Adipose tissue (tissue), 3 donors: ENCODE data around the gene XRN2. TPM values are rescaled to one million over a fixed set of nuclear protein-coding genes. Genes with fewer than 3 reads are reported as not detected.

Experiments used
- H3K27ac ChIP-seq: one replicate; pipeline ENCODE4 v1.5.1; 2013; ENCODE audit warnings: low read depth, low read length
- WGBS, 3 donors: extraction: QIAGEN DNeasy Blood & Tissue Kit; methylation state at CpG; one replicate each; pipeline ENCODE4 v1.1.7; 2013; 5-methylcytosine and 5-hydroxymethylcytosine counted together
- polyA plus RNA-seq, 3 donors: library from polyadenylated mRNA; stranded (reverse); fragments of 200-250 nt; gene quantifications; one replicate each; pipeline ENCODE4 v1.2.3, GENCODE V29; 2013
- donor health status: healthy with polysubstance abuse.
- donor health status: Bipolar disorder and iron deficiency.
- donor health status: healthy.

The XRN2 gene
- polyA plus RNA-seq, 3 donors, result 30.5 to 43.1 (median 36.3) TPM

DNA sequence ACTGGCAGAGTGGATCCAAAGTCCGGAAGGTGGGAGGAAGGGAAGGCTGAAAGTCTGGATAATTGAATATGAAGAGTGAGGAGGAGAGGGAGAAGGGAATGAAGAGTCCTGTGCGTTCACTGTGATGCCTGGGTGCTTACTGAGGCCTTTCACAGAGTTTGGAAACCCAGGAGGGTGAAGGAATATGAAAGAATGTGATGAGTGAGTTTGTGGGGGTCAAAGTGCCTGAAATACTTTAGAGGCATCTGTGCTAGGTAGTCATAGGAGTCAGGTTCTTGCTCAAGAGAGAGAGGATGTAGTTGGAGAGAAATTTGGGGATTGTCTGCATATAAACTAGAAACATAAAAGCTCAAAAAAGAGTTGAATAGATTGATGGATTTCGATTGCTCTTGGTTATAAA is 73.5 kb downstream of the XRN2 start:
- no peak overlapping the region for H3K27ac ChIP-seq
- WGBS, 3 donors, result 96 to 97% (median 97%) methylated on average over 3 of the region's 3 CpGs

DNA sequence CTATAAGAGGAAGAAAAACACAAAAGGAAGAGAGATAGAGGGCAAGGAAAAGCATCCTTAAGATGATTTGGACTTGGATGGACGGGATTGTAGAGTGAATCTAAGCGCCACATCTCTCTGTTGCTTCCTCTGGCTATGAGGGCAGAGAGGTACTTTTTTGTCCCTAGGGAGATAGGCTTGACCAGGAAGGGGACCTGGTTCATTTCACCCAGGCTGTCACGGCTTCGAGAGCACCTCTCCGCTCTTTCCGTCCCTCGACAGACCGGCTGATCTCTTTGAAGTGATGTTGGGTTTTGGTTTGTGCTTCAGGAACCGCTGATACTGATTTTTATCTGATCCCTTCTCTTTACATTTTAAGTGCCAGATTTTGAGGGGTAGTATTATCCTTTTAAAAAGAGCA is 74.6 kb downstream of the XRN2 start:
- 93 to 96% (median 94%) methylated on average over 9 of the region's 9 CpGs for WGBS, 3 donors
- H3K27ac ChIP-seq, result no peak overlapping the region

DNA sequence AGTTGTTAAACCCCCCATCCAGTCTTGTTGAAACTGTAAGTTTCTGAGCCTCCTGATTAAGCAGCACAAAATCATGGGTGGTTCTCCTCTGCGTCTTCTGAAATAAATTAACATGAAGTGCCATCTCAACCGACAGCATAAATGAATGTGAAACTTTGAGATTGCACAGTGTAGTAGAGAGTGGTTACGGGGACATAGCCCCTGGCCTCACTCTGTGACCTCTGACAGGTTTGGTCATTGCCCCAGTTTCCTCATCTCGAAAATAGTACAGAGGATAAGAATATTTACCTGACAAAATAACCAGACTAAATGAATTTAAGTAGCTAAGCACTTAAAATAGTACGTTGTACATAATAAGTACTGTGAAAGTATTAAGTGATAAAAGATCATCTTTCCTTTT is 75.1 kb downstream of the XRN2 start:
- WGBS, 3 donors, result 91 to 94% (median 92%) methylated on average over 5 of the region's 5 CpGs
- H3K27ac ChIP-seq, result no peak overlapping the region

DNA sequence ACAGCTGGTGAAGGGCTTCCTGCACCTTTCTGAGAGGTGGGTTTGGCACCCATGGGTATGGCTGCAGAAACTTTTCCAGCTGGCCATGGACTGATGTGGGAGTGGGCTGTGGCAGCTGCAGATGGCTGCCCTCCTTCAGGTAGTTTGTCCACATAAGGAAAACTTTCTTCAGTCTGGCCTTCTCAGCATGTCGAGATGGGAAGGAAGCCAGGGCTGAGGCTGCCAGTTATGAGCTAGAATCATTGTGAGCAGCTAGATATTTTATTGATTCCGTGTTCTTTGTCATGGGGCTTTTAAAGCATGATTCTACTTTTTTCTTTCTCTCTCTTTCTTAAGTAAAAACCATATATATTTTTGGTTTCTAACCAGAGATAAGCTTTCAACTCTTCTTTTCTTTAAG is 77.6 kb downstream of the XRN2 start:
- 21 to 86% (median 86%) methylated on average over 2 of the region's 2 CpGs for WGBS, 3 donors

DNA sequence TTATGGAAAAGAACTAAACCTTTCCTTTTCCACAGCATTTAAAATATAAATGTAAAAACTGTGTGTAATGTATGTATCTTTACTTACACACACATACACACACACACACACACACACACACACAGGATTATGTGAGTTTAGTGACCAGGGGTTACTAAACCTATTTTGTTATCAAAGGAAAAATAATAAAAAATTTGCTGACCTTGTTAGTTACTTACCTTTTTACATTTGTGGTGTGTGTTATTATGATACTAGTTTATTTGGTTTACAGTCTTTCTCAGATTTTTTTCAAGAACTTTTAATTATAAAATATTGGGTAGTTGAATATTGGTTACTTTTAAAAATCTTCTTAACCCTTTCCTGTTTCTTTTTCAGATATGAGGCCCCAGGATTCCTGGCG is 78.5 kb downstream of the XRN2 start:
- 92 to 100% (median 95%) methylated on average over 1 of the region's 1 CpG for WGBS, 3 donors
- H3K27ac ChIP-seq, result no peak overlapping the region

More for the DNA sequence above, 77.6 kb downstream of the XRN2 start:
- H3K27ac ChIP-seq, result no peak overlapping the region

DNA sequence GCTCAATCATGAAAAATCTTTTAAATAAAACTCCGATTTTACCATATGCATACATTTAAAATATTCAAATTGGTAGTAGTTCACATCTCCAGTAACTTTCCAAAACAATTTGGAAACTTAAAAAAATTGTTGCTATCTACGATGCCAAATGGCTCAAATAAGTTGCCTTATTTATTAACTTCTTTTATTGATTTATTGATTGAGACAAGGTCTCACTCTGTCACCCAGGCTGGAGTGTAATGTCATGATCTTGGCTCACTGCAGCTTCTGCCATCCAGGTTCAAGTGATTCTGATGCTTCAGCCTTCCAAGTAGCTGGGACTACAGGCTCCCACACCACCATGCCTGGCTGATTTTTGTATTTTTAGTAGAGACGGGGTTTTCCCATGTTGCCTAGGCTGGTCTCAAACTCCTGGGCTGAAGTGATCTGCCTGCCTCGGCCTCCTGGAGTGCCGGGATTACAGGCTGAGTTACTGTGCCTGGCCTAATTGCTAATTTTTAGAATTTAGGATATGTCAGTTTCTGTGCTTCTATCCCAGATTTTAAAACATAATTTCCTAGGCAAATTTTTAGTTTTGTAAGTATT is 81.3 kb downstream of the XRN2 start:
- no peak overlapping the region for H3K27ac ChIP-seq
- 91 to 98% (median 97%) methylated on average over 5 of the region's 5 CpGs for WGBS, 3 donors

DNA sequence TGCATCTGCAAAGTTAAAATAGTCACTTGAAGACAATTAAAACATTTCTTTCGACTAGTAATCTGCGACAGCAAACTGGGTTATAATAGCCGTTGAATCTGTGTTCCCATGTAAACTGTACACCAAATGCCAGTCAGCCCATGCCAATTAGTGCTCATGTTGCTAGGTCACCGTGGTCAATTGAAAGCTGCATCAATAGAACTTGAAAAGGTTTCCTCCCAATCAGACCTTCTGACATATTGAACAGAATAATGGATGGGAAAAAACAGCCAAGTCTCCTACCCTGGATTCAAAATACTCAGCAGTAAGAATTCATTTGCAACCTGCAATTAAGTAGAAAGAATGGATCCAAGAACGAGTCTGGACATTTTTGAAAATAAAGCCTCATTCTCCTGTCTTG is 83.0 kb downstream of the XRN2 start:
- no peak overlapping the region for H3K27ac ChIP-seq
- WGBS, 3 donors, result 95 to 97% (median 96%) methylated on average over 5 of the region's 5 CpGs

DNA sequence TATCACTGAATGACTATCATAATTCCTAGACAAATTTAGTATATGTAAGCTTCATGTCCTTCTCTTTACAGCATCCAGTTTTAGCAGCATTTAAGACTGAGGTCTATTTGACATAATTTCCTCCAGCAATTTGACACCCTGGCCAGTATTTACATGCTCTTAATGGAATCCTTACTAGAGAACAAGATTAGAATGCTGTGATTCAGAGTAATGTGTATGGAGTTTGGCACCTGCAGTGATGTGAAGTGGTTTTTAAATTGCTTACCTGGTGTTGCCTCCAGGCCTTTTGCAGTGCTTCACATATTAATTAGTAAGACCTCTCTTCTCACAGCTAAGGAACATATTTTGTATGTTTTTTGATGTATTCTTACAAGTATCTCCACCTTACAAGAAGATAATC is 84.4 kb downstream of the XRN2 start:
- H3K27ac ChIP-seq, result no peak overlapping the region

DNA sequence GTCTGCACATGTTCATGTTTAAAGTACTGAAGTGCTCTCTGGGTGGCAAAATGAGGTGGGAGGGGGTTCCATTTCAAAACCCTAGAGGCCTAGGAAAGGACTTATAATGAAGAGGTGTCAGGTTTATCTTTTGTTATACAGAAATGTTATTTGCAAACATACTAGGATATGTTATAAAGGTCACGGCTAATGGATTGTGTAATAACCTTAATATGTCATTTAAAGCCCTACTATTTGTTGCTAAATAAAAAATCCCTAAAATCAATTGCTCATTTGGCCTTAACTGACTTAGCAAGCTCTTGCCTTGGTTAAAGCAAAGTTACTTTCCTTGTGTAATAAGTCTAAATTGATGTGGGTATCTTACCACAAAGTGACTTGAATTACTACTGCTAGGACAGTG is 85.4 kb downstream of the XRN2 start:
- 82 to 90% (median 88%) methylated on average over 1 of the region's 1 CpG for WGBS, 3 donors
- no peak overlapping the region for H3K27ac ChIP-seq

DNA sequence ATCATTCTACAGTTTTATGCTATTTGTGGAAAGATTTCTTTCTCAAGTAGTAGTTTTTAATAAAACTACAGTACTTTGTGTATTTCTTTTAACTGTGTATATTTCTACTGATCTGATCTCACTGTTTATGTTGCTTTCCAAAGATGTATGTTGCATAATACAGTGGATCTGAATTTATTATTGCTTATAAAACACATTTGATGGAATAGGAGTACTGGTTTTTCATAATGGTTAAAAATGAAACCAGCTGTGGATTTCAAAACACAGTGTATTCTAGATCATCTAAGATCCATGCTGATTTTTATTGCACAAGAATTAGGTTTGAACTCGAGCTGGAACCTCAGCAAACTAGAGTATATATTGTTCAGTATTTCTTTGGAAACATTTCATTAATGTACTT is 86.2 kb downstream of the XRN2 start:
- no peak overlapping the region for H3K27ac ChIP-seq
- 0 to 78% (median 4%) methylated on average over 1 of the region's 1 CpG for WGBS, 3 donors

DNA sequence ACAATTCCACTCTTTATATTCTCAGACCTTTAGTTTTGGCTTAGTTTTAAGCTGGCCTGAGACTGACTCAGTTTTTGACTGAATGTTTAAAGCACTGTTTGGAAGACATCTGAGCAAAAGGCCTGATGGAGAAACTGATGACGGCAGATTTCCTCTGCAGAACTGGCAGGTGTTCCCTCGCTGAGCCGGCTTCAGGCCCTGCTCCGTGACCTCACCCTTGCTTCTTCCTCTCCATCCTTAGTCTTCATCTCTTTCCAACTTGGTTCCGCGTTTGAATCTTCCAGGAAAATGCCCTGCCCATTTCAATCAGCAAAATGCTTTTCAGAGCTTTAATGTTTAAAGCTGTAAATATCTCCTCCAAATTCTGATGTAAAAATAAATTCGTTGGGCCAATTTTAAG is 87.6 kb downstream of the XRN2 start:
- H3K27ac ChIP-seq, result no peak overlapping the region
- 94 to 97% (median 96%) methylated on average over 7 of the region's 7 CpGs for WGBS, 3 donors

DNA sequence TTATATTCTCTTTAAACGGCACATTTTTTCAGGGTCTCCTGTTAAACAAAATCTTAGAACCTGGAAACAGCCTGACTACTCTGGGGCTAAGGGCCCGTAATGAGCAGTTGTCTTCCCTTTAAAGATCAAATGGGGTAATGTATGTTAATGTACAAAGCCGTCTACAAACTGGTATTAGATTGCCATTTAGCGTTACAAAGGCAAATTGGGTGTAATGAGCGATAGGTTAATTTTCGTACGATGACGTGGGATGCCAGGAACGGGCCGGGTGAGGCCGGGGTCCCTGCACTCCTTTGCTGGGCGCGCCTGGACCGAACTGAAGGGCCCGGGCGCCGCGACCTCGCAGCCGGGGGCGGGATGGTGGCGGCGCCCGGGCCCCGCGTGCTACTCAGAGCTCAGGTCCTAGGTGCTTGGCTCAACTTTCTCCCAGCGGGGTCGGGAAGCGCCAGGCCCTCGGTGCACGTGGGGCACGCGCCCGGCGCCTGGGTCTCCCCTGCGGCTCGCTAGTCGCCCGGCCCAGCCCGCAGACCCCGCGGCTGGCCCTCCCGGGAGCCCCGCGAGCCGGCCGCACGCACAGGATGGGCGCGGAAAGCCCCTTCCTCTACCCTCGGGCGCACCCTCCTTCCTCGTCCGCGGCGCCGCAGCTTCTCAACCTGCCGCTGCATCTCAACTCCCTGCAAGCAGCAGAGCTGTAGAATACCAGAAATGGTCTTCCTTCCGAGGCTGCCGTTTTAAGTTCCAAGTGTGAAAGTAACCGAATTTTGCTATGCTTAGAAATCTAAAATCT is 88.2 kb downstream of the XRN2 start:
- 28 to 32% (median 30%) methylated on average over 59 to 61 of the region's 61 CpGs for WGBS, 3 donors
- no peak overlapping the region for H3K27ac ChIP-seq

DNA sequence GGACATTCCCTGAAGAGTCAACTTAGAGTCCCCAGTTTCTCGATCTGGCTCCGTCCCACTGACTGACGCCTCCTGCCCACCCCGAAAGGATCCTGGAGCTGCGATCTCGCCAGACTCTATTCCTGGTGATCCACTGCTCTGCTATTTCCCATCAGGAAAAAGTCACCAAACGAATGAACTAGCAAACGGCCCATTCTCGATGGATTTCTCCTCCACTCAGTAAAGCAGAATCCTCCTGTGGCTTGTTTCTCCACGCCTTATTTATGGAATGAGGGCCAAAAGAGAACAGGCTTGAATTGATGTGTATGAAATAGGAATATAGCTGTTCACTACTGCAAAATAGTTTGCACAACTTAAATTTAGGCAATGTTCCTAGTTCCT is 88.8 kb downstream of the XRN2 start:
- 16 to 17% (median 17%) methylated on average over 10 of the region's 10 CpGs for WGBS, 3 donors
- H3K27ac ChIP-seq, result no peak overlapping the region

DNA sequence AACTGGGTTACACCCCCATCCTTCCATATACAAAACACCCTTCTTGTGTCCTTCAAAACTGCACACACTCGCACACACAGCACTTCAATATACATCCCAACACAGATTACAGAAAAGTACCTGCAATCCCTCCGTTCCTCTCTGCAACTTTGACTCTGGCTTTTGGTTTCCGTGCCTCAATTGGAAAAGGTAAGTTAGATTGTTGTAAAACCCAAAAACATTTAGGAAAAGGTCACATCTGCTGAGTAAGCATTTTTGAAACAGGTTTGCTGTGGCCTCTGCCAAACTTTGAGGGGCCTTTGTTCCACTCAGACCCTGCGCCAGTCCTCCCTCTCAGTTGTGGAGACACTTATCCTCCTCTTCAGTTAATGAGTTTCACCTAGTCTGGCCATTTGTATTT is 90.0 kb downstream of the XRN2 start:
- WGBS, 3 donors, result 40 to 43% (median 42%) methylated on average over 4 of the region's 4 CpGs
- no peak overlapping the region for H3K27ac ChIP-seq

DNA sequence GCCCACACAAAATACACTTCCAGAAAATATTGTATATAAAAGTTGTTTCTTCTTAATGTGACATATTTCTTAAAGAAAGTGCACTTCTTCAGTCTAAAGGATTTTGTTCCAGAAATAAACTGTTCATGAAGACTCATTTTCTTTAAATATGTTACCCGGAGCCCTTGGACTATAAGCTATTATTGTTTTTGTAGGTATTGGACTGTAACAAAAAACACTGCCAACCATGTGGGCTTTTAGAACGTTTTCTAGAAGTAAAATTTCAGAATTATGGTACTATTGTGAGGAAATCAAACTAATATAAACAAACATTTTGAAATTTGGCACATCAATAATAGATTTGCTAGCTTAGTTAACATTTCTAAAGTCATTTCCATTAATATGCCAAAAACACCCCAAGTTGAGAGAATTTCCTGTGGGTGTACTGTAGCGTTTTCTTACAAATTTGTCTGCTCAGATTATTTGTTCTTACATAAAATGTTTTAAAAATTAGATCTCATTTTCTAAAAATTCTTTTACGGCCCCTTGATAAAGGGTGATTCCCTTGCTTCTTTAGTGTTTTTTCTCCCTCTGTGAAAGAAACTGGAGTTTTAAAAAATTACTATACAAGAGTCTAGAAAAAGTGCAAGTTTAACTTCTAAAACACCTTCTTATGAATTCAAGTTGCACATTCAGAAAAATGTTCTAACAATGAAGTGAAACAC is 90.8 kb downstream of the XRN2 start:
- WGBS, 3 donors, result 40 to 51% (median 44%) methylated on average over 4 of the region's 4 CpGs
- H3K27ac ChIP-seq, result no peak overlapping the region

DNA sequence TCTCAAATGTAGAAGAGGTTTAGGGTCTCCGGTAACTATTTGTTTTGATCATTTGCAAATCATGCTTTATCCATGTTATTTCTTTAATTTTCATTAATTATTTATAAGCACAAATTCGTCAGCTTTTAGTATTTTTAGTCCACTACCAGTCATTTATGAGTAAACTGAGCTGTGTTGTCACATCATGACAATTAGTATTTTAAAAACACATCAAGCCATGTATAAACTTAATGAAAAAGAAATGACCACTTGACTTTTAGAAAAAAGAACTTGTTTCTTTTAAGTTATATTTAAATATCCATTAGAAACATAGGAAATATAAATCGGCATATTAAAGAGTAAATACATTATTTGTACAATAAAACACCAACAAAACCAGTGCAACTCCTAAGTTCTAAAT is 91.4 kb downstream of the XRN2 start:
- 12 to 27% (median 22%) methylated on average over 3 of the region's 3 CpGs for WGBS, 3 donors

DNA sequence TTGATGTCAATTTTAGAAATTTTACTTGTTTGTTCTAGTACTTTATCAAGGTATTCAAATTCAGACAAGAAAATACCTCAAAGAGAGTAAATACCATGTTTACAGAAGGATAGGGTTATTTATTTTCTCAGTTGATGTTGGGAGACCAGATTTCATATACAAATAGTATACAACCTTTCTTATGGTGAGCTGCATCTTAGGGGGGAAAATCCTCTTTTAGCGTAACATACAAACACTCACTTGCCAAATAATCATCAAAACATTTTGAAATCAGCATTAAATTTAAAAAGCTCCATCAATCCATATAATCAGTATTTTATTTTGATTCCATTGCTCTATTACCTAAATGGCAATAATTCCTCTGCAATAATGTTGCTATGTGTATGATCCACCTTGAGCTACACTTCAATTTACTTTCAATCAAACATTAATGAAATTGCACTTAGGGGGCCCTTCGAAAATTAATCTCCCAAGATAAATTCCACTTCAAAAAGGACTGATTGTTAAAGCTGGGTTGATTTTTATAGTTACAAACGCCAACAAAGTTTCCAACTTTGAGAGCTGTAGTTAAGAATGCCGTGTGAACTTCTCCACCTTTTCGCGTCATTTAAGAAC is 92.0 kb downstream of the XRN2 start:
- H3K27ac ChIP-seq, result no peak overlapping the region
- WGBS, 3 donors, result 14 to 35% (median 24%) methylated on average over 6 of the region's 6 CpGs

More for the DNA sequence above, 91.4 kb downstream of the XRN2 start:
- H3K27ac ChIP-seq, result no peak overlapping the region

DNA sequence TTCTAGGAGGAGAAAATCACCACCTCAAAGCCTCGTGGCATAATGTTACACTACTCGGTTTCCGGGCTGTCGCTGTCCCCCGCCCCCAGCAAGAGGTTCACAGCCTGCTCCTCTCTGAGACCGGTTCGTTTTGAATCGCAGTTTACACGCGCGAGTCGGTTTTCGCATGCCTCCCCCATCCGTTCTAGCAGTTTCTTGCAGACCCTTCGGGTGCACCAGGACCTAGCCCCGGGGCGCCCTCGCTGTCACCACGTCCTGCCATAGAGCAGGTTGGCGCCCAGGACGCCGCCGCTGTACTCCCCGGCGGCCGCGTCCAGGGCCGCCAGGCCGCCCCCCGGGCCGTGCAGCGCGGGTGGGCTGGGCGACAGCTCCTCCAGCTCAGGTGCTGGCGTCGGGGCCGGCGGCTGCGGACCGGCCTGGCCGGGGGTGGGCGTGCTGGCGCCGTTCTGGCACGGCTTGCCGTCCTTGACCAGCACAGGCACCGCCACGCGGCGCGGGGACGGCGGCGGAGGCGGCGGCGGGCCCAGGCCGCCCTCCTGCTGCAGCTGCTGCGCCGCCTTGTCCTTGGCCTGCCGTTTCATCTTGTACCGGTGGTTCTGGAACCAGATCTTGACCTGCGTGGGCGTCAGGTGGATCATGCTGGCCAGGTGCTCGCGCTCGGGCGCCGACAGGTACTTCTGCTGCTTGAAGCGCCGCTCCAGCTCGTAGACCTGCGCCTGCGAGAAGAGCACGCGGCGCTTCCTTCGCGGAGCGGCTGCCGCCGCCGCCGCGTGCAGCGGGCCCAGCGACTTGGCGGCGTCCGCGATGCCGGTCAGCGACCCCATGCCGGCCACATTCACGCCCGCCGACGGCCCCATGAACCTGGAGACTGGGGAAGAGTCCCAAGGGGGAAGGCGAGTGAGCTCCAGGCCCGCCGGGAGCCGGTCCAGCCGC is 92.8 kb downstream of the XRN2 start:
- no peak overlapping the region for H3K27ac ChIP-seq
- WGBS, 3 donors, result 3 to 7% (median 5%) methylated on average over 103 of the region's 103 CpGs
